ENCODE results near the gene ADAT1. TPM values are rescaled to one million over a fixed set of nuclear protein-coding genes. Genes with fewer than 3 reads are reported as not detected.

The ADAT1 gene, protein sequence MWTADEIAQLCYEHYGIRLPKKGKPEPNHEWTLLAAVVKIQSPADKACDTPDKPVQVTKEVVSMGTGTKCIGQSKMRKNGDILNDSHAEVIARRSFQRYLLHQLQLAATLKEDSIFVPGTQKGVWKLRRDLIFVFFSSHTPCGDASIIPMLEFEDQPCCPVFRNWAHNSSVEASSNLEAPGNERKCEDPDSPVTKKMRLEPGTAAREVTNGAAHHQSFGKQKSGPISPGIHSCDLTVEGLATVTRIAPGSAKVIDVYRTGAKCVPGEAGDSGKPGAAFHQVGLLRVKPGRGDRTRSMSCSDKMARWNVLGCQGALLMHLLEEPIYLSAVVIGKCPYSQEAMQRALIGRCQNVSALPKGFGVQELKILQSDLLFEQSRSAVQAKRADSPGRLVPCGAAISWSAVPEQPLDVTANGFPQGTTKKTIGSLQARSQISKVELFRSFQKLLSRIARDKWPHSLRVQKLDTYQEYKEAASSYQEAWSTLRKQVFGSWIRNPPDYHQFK
- total RNA-seq, result 99.0 and 104 TPM in 2 replicates

DNA sequence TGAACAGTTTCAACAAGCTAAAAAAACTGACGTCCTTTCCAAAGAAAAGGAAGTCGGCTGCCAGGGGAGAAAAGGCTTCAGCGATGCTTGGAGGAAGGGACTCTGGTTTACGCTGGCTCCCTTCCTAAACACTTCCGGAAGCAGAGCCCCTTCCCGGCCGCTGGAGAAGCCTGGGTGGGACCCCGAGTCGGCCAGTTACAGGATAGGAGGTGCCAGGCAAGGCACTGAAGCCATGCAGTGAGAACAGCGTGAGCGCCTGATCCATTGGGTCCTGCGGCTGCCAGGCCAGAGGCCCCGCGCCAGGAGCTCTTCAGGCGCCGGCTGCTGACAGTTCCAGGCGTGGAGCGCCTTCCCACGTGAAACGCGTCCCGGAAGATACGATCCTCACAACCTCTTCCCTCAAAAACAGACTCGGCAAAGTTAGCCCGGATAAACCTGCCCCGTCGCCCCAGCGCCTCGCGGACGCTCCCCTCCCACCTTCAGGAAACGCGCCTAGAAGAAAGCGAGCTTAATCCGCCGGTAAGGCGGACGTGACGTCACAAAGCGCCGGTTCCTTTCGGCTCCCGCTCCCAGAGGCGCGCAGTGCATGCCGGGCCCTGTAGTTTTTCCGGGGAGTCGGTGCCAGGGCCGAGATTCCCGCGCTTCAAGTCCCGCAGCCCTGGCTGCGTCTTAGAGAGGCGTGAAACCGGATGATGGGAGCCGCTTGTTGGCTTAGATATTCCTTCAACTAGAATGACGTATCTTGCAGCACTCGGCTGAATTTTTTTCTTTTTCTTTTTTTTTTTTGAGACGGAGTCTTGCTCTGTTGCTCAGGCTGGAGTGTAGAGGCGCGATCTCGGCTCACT, at the start of gene ADAT1:
ADAT1 (minus strand) TSS at position 521 of the 845 bp plus-strand sequence. CDS start 2,482 bp downstream, outside the sequence.
- peak; percentile 99 for DNase-seq

DNA sequence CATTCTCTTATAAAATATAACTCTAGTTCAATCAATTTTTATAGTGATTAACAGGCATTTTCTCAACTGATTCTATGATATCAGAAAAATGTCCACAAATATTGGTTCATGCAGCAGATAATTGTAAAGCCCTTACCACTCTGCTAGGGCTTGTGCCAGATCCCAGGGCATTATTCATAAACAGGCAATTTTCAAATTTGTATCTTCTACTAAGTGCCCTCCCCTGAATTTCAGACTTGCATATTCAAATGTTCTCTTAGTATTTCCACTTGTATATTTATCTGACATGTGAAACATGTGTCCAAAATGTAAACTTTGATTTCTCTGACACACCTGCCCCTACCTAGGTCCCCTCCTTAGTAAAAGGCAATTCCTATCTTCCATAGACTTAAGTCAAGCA, 44.4 kb upstream of the ADAT1 start:
- DNase-seq, result no peak

DNA sequence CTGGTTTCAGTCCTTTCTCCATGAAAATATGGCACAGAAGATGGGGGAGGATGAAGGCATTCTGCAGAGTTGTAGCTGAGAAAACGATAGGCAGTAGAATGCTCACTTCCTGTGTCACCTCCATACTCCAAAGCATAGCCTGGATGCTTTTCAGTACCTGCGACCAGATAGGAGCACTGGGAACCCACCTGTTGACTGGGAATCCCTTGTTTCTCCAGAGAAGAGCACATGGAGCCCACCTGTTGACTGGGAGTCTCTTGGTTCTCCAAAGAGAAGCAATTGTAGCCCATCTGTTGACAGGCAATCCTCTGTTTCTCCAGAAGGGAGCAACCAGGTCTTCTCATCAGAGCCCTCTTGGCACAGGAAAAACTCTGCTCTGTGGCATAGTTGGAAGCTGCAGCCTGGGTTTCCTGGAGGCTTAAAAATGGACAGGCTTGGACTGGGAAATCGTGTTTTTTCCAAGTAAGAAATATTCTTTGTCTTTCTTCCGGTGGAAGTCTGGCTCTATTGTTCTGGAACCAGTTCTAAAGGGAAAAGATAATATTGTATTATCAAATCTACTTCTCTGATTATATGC, 37.7 kb upstream of the ADAT1 start:
- DNase-seq, result peak; percentile 67

DNA sequence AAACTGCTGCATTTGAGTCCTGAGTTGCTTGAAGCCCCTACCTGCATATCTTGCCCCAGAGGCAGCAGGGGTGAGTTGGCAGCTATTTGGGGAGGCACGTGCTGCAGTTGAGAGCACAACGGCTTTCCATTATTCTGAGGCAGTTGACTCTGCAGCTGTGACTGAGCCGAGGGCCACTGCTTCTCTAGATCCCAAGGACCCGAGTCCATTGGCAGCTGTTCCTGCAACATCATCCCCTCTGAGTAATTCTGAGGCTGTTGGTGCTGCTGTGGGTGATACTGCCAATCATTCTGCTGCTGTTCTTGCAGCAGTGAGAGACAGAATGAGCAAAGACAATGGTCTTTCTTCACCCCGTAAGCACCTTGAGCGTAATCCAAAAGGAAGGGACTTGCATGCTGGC, 37.2 kb upstream of the ADAT1 start:
- DNase-seq, result no peak

DNA sequence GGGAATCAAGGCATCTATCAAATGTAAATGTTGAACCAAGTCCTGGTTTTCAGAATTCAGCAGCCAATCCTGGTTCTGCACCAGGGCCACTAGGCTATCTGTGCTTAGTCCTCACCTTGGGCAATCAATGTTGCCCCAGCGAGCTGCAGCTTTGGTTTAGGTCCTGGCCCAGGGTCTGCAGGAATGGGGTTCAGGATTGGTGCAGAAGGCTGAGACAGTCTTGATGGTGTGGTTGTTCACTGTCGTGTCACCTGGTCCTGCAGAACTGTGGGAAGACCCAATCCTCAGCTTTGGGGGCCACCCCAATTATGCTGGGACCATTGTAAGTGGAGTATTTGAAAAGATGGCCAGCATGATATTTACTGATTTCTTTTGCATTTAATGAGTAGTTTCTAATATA, 35.1 kb upstream of the ADAT1 start:
- no peak for DNase-seq

DNA sequence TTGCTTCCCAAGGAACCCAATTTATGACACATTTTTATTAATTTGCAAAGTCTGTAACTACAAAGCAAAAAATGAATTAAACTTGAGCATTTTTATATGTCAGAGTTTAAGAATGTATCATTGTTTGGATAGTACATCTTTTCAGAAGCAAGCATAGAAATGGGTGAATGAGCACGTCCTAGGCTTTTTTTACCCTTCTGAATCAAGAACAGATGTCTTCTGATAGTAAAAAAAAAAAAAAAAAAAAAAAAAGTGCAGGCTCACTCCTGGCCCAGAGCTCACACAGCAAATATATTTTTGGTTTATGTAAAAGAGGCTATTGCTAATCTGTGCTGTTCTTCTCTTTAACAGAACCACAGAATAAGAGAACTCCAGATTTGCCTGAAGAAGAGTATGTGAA, 30.8 kb upstream of the ADAT1 start:
- DNase-seq, result no peak

DNA sequence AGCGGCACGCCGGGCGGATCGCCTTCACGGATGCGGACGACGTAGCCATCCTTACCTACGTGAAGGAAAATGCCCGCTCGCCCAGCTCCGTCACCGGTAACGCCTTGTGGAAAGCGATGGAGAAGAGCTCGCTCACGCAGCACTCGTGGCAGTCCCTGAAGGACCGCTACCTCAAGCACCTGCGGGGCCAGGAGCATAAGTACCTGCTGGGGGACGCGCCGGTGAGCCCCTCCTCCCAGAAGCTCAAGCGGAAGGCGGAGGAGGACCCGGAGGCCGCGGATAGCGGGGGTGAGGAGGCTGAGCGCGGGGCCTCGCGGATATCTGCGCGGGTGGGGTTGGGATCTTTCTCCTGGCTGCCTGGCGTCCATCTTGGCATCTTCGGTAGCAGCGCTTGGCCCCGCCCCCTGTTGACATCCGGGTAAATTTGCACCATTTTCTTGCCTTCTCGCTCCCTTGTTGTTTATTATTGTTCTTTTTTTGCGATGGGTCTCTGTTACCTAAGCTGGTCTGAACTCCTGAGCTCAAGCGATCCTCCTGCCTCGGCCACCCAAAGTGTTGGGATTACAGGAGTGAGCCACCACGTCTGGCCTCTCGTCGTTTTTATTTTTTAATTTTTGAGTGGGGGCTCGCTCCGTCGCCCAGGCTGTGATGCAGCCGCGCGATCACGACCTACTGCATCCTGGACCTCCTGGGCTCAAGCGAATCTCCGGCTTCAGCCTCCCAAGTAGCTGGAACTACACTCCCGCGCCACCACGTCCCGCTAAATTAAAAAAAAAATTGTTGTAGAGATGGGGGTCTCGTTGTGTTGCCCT, 25.4 kb upstream of the ADAT1 start:
- DNase-seq, result peak; percentile 86

DNA sequence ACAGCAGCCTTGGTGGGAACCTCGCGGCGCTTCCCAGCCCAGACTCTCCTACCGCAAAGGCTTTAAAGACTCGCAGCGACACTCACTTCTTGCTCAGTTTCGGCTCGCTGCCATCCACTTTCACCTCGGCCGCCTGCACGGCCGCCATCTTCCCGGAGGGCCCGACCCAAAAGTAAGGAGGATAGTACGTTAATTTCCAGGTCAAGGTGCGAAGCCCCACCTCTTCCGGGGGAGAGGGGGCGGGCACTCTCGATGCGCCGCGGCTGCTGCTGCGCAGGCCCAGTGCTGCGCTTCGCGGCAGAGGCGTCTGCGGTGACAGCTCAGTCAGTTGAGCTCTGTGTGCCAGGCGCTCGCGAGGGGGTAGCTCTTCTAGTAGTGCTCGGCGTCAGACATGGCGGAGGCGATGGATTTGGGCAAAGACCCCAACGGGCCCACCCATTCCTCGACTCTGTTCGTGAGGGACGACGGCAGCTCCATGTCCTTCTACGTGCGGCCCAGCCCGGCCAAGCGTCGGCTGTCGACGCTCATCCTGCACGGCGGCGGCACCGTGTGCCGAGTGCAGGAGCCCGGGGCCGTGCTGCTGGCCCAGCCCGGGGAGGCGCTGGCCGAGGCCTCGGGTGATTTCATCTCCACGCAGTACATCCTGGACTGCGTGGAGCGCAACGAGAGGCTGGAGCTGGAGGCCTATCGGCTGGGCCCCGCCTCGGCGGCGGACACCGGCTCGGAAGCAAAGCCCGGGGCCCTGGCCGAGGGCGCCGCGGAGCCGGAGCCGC, 24.6 kb upstream of the ADAT1 start, which contains the start of the genes KARS1 and TERF2IP:
KARS1 (minus strand) TSS at position 174 of the 773 bp plus-strand sequence; CDS start at position 148, 26 bp downstream.
TERF2IP (plus strand) TSS at position 282 of the 773 bp plus-strand sequence; CDS start at position 392, 110 bp downstream.
- DNase-seq, result peak; percentile 96

DNA sequence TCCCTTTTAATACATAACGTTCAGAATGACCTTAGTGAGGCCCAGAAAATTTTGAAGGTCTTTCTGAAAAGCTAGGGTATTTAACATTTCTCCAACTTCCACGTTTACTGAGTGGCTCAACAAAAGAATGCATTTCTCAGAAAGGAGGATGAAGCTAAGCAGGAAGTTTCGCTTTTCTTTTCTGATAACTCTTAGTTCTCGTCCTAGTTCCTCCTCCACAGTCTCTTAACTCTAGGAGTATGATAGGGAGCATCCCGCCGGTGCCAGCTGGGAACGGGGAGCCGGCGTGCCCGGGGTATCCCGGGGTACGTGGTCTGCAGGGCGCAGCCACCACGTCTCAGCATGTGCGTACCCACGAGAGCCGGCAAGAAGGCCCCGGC, 24.0 kb upstream of the ADAT1 start:
- no peak for DNase-seq

DNA sequence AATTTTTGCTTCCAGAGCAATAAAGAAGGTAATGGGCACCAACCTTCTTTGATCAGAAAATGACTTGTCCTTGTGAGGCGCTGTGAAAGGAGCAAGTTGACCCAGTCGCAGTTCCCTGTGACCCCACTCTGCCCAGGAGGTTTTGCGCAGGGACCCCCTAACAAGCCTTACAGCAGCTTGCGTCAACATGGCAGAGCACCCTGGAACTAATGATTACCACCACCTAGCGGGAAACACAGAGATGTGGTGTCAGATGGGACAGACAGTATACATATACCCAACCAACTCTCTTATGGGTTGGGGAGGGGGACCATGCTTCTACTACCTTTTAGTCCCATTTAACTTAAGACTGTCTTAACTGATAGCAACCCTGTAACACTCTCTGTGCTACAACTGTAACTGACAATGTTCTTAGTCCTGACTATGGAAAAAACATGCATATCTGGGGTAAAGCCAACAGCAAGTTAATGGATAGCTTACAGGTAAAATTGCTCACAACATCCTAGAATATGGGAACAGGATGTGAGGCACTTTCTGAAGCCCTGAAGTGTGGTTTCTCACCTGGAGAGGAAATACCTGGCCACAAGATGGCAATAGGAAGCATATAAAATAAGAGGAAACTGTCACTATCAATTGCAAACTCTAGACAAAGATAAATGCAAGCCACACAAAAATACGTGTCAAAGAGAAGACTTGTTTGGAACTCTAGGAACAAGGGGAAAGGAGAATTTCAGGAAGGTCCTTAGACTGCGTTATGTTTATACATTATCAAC, 21.3 kb upstream of the ADAT1 start:
- no peak for DNase-seq

DNA sequence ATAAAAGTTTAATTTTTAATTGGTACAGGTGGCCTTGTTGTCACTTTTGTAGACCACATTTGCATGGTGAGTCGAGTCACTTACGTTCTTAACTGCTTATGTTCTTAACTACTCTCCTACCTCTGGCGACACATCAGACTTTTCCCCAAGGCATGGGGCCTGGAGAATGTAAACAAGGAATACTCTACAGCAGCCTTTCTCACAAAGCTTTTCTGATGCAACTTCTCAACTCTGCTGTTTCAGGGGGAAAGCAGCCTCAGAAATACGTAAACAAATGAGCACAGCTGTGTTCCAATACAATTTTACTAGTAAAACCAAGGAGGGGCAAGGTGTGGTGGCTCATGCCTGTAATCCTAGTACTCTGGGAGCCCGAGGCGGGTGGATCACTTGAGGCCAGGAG, 17.5 kb upstream of the ADAT1 start:
- DNase-seq, result no peak

DNA sequence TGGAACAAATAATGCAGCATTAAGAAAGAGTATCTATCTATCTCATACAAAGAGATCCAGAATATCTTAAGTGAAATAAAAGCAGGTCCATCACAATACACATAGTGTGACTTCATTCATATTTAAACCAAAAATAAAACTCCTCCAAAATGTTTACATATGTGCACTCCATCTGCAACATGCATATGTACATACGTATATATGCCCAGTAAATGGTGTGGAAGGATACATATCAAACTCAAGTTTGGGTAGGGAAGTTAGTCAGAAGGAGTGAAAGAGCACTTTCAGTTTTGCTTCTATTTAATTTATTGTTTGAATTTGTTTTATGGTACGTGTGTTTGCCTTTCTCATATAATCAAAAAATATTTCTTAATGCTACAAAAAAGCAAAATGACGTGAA, 12.0 kb upstream of the ADAT1 start:
- no peak for DNase-seq

DNA sequence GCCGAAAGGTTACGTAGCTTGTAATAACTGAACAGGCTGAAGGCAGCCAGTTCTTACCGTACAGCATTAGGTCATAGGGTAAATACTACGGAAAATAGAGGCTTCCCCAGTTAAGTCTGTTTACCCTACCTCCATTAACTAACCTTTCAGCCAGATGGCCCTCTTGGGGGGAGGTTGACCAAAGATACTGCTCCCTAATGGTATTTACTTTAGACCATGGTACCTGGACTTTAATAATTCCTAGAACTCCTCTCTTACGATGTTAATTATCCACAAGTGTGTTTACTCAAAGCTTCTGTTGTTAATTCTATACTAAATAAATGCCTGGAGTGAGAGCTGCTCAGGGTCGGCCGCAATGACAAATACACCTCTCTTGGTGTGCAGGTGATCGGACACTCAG, 9.8 kb upstream of the ADAT1 start:
- no peak for DNase-seq

DNA sequence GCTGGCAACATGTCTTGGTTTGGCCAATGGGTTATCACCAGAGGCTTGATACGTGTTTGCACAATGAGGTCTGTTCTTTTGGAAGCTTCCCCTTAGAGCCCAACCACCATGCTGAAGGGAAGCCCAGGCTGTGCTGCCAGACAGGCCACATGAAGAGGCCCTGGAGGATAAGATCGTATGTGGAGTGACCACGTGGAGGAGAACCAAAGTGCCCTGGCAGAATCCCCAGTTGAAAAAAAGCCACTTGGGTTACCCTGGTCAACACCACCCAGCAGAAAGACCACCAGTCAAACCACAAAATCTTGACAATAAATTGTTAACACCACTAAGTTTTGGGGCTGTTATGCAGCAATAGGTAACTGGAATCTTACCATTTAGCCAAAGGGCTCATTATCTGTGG, 7.0 kb upstream of the ADAT1 start:
- DNase-seq, result no peak

DNA sequence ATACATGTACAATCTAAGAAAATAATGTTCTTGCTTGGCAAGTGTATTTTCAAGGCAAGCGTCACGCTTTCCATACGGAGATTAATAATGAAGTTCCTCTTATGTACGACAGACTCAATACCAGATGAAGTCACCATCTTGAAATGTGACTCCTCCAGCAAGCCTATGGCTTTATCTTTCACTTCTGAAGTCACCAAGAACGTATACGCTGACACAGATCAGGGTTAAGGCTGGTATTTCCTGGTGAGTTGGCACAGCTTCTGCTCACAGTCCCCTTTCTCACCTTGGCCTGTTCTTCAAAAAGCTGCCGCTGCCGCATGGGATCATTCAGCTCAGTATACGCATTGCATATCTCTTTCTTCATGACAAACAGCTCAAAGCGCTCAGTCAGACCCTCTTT, 6.1 kb upstream of the ADAT1 start:
- no peak for DNase-seq

DNA sequence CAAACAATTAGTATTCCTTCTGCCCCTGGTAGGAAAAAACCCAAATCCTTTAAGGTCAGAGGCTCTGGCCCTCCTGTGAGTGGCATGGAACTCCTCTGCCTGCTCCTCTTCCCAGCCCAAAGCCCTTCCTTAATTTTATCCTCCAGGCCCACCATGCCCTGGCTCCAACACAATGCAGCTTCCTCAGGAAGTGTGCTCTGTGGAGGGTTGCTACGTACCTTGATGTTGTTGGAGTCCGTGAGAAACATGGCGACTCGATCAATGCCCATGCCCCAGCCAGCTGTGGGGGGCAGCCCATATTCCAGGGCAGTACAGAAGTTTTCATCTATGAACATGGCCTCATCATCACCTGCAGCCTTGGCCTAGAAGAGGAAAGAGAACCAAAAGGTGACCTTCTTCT, 5.3 kb upstream of the ADAT1 start:
- DNase-seq, result peak; percentile 75

DNA sequence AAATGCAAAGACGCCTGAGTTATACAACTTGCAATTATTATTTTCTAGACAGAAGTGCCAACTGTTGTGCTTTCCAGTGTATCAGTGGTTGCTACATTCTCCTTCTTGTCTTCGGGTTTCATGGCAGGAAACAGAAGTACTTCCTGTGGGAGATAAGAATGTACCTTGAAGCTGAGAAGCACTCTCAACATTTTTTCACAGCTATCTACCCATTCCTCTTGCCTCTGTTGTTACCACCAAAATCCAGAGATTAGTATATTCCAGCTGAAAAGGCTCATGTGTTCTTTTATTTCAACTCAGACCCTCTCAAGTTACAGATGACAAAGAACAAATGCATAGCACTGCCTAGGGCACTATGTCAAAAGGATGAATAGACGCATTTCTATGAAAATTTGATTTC, 4.8 kb upstream of the ADAT1 start:
- peak; percentile 69 for DNase-seq

DNA sequence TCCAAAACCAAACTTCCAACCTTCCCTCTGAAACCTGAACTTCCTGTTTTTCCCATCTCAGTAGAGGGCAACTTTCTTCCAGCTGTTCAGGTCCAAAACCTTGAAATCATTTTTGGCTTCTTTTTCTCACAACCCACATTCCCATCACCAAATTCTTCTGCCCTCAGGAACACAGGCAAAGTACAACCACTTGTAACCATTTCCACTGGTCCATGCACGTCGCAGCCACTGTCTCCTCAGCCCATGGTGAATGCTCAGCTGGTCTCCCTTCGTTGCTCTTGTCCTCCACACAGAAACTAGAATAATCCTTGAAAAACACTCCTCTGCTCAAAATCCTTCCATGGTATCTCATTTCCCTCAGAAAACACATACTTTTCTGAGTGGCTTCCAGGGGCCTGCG, 3.7 kb upstream of the ADAT1 start:
- no peak for DNase-seq

DNA sequence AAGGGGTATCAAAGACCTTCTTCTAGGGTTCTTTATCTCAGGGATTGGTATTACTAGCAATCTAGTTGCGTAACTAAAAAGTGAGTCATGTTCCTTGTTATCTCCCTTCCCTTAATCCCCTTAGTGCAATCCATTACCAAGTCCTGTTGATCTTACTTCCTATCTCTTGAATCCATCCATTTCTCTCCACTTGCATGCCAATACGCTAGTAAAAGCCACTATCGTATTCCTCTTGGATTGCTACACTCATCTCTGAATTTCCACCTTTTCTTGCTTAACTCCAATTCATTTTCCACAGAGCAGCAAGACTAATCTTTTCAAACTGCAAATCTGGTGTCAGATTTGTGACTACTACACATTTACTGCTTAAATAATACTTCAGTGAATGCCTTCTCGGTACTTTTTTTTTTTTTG, 1.8 kb upstream of the ADAT1 start:
- no peak for DNase-seq

DNA sequence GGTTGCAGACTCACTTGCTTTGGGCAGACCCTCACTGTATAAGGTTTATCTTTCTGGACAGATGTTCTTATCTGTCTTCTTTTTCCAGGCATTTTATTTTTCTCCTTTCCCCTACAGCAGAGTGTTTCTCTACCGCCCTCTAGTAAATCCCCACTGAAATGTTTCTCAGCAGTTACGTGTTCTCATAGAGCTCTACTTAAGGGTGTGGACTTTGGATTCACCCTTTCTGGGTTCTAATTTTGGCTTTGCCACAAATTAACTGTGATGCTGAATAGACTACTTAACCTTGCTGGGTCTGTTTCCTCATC, 2.0 kb downstream of the ADAT1 start:
- peak; percentile 67 for DNase-seq

Data from dermis blood vessel endothelial cell (primary cell).